CD14-positive monocyte (primary cell): ENCODE measurements around the gene PLS1. TPM values are rescaled to one million over a fixed set of nuclear protein-coding genes. Genes with fewer than 3 reads are reported as not detected.
"Not testable (repeated sequence)": the region's sequence is repeated elsewhere in the genome, so short reads cannot be mapped to it uniquely, and the experiment has no call there.

Experiments used
- DNase-seq, 3 donors: peaks; one replicate each; pipeline ENCODE4 v3.0.0-alpha.2; 2011 to 2022
- H2AFZ ChIP-seq: 2 replicates; pipeline ENCODE4 v1.6.0; 2012; ENCODE audit warnings: mild to moderate bottlenecking, low read depth, low read length, inconsistent platforms; ENCODE audit not compliant: insufficient read depth, poor library complexity, severe bottlenecking
- H3K27ac ChIP-seq, 2 donors: 1 replicate in 1 of 2; 2 replicates in 1 of 2; pipeline ENCODE4 v1.5.1; 2012 to 2013; ENCODE audit warnings: low read length in 2 of 2, control low read depth in 1 of 2, inconsistent platforms in 1 of 2, low read depth in 1 of 2, mild to moderate bottlenecking in 1 of 2
- H3K27me3 ChIP-seq, 2 donors: one replicate each; pipeline versions ENCODE4 v1.6.0 to v1.6.1; 2011 to 2013; ENCODE audit warnings: low read length in 2 of 2; ENCODE audit not compliant: control insufficient read depth in 2 of 2, insufficient read depth in 2 of 2
- H3K36me3 ChIP-seq, 2 donors: replicated peaks in 1 of 2; 1 replicate in 1 of 2; 2 replicates in 1 of 2; pipeline versions ENCODE4 v1.5.1 to v1.6.1; 2012 to 2013; ENCODE audit warnings: low read length in 2 of 2, control low read depth in 1 of 2, inconsistent platforms in 1 of 2, mild to moderate bottlenecking in 1 of 2; ENCODE audit not compliant: insufficient read depth in 2 of 2, control insufficient read depth in 1 of 2
- H3K4me1 ChIP-seq, 2 donors: 1 replicate in 1 of 2; 2 replicates in 1 of 2; pipeline versions ENCODE4 v1.5.1 to v1.6.1; 2012 to 2013; ENCODE audit warnings: low read length in 2 of 2, control low read depth in 1 of 2, inconsistent platforms in 1 of 2, mild to moderate bottlenecking in 1 of 2, moderate library complexity in 1 of 2; ENCODE audit not compliant: insufficient read depth in 2 of 2, control insufficient read depth in 1 of 2
- H3K4me2 ChIP-seq: replicated peaks from 2 replicates; pipeline ENCODE3; 2012; ENCODE audit warnings: low read length, moderate library complexity, mild to moderate bottlenecking; ENCODE audit not compliant: poor library complexity, severe bottlenecking; ENCODE audit errors: extremely low read depth
- H3K4me3 ChIP-seq, 3 experiments: fragments of 200-600 bp in 1 of 3; sonication (generic) in 1 of 3; replicated peaks in 1 of 3; 1 replicate in 2 of 3; 2 replicates in 1 of 3; pipeline ENCODE4 v1.5.1; 2011 to 2013; ENCODE audit warnings: low read length in 3 of 3, mild to moderate bottlenecking in 3 of 3, control low read depth in 2 of 3, low read depth in 2 of 3, inconsistent platforms in 1 of 3, moderate library complexity in 1 of 3
- H3K79me2 ChIP-seq: 2 replicates; pipeline ENCODE4 v1.6.0; 2012; ENCODE audit warnings: mild to moderate bottlenecking, control low read depth, inconsistent platforms, low read length, moderate library complexity; ENCODE audit not compliant: insufficient read depth
- H3K9ac ChIP-seq: 2 replicates; pipeline ENCODE4 v1.6.0; 2017; ENCODE audit warnings: low read length, mild to moderate bottlenecking; ENCODE audit not compliant: insufficient read depth, poor library complexity, severe bottlenecking
- H3K9me3 ChIP-seq, 2 donors: replicated peaks in 1 of 2; 1 replicate in 1 of 2; 2 replicates in 1 of 2; pipeline versions ENCODE4 v1.5.1 to v1.6.1; 2012 to 2013; ENCODE audit warnings: low read length in 2 of 2, control low read depth in 1 of 2; ENCODE audit not compliant: control insufficient read depth in 1 of 2, insufficient read depth in 1 of 2
- H4K20me1 ChIP-seq: 2 replicates; pipeline ENCODE4 v1.6.0; 2012; ENCODE audit warnings: mild to moderate bottlenecking, low read length, control low read depth, moderate library complexity; ENCODE audit not compliant: insufficient read depth
- H3K27ac Mint-ChIP-seq, 7 donors: one replicate each; pipeline ENCODE4 v1.8.0; 2020; ENCODE audit warnings: mild to moderate bottlenecking in 7 of 7, mixed read lengths in 7 of 7, moderate library complexity in 6 of 7, inconsistent platforms in 2 of 7
- H3K27me3 Mint-ChIP-seq, 3 donors: one replicate each; pipeline ENCODE4 v1.8.0; 2021 to 2022; ENCODE audit warnings: low read depth in 3 of 3, mild to moderate bottlenecking in 3 of 3, mixed read lengths in 3 of 3, moderate library complexity in 3 of 3, inconsistent platforms in 1 of 3
- H3K36me3 Mint-ChIP-seq, 2 donors: one replicate each; pipeline ENCODE4 v1.8.0; 2020; ENCODE audit warnings: mixed read lengths in 2 of 2, inconsistent platforms in 1 of 2, mild to moderate bottlenecking in 1 of 2
- H3K4me1 Mint-ChIP-seq: one replicate; pipeline ENCODE4 v1.8.0; 2020; ENCODE audit warnings: mild to moderate bottlenecking, mixed read lengths
- H3K4me3 Mint-ChIP-seq, 2 donors: one replicate each; pipeline ENCODE4 v1.8.0; 2020; ENCODE audit warnings: mild to moderate bottlenecking in 2 of 2, mixed read lengths in 2 of 2, moderate library complexity in 1 of 2
- H3K9me3 Mint-ChIP-seq, 7 donors: one replicate each; pipeline ENCODE4 v1.8.0; 2020 to 2022; ENCODE audit warnings: mixed read lengths in 7 of 7, mild to moderate bottlenecking in 6 of 7, moderate library complexity in 6 of 7, inconsistent platforms in 2 of 7
- CTCF ChIP-seq: fragments of 200-600 bp; IDR thresholded peaks from one replicate; pipeline ENCODE4 v1.8.0; 2022; ENCODE audit warnings: antibody characterized with exemption, mild to moderate bottlenecking
- WGBS: methylation state at CpG from one replicate; pipeline ENCODE4 v1.1.5; 2013; ENCODE audit warnings: missing lambda C conversion rate; ENCODE audit not compliant: insufficient coverage; 5-methylcytosine and 5-hydroxymethylcytosine counted together
- intact Hi-C, 2 donors: fragments of 100-400 bp; cut with micrococcal nuclease; formaldehyde crosslinking; loops; one replicate each; pipeline versions ENCODE4 v1.15.0 to v1.15.1; 2023
- polyA plus RNA-seq, 3 donors: library from polyadenylated mRNA; depleted of rRNA in 1 of 3; unstranded in 2 of 3; stranded (reverse) in 1 of 3; fragments of 300-500 nt in 2 of 3; fragments of >200 nt in 1 of 3; fragmentation: Illumina TruSeq in 2 of 3; gene quantifications; 1 replicate in 2 of 3; 2 replicates in 1 of 3; pipeline ENCODE4 v1.2.3, GENCODE V29; 2012 to 2021

Gene PLS1
- polyA plus RNA-seq, 3 donors, result 0.09 to 0.17 TPM; not detected in 1

- Histone ChIP-seq H4K20me1 (no peaks in the 10 kb centered on the region), H3K4me1 (no peaks in the 10 kb centered on the region), H2AFZ (no peak overlapping the region), H3K27me3 (no peaks in the 10 kb centered on the region), H3K9ac (no peak overlapping the region), H3K36me3 (no peaks in the 10 kb centered on the region), H3K4me3 (no peak overlapping the region), H3K79me2 (no peaks in the 10 kb centered on the region), H3K4me2 (no peak overlapping the region), H3K27ac (no peak overlapping the region), H3K9me3 (no peaks in the 10 kb centered on the region)
- no peaks in the 10 kb centered on the region for H3K36me3 Mint-ChIP-seq
- no peak for DNase-seq
- no peaks in the 10 kb centered on the region for H3K4me1 Mint-ChIP-seq
- peaks cover 0 to 10% (median 0%) of the 10 kb centered on the region in 7 donors for H3K9me3 Mint-ChIP-seq
- intact Hi-C loops, result no loop called here
- H3K27ac Mint-ChIP-seq, result no peak overlapping the region
- 87% methylated on average over 3 of the region's 7 CpGs for WGBS
- peaks cover 0 to 4% (median 0%) of the 10 kb centered on the region in 3 donors for H3K27me3 Mint-ChIP-seq
- TF ChIP-seq CTCF, result no peak
- H3K4me3 Mint-ChIP-seq, result no peak overlapping the region
Observed at GRCh38 chr3:142746646-142747045, 150.5 kb downstream of the PLS1 start.

- H2AFZ ChIP-seq, H3K9ac ChIP-seq, H3K27me3 ChIP-seq, DNase-seq, H4K20me1 ChIP-seq, H3K27ac ChIP-seq, H3K36me3 Mint-ChIP-seq, H3K27ac Mint-ChIP-seq, H3K27me3 Mint-ChIP-seq, H3K4me1 Mint-ChIP-seq, H3K4me3 Mint-ChIP-seq, H3K9me3 ChIP-seq, H3K36me3 ChIP-seq, H3K79me2 ChIP-seq, H3K4me2 ChIP-seq, intact Hi-C loops, H3K4me3 ChIP-seq, H3K4me1 ChIP-seq: not testable (repeated sequence)
- WGBS, result no CpG with 5 or more reads among the region's 4 CpGs
- H3K9me3 Mint-ChIP-seq, result peaks cover 0 to 10% (median 0%) of the 10 kb centered on the region in 7 donors
Observed at GRCh38 chr3:142750531-142750930, 154.3 kb downstream of the PLS1 start.

- not testable (repeated sequence) for H3K27ac ChIP-seq, H3K9ac ChIP-seq, H3K4me1 Mint-ChIP-seq
Observed at GRCh38 chr3:142752605-142753004, 156.4 kb downstream of the PLS1 start.

More at GRCh38 chr3:142752605-142753004, 156.4 kb downstream of the PLS1 start:
- H3K4me3 Mint-ChIP-seq, intact Hi-C loops, H3K36me3 ChIP-seq, H3K4me3 ChIP-seq, H3K79me2 ChIP-seq, H2AFZ ChIP-seq, H4K20me1 ChIP-seq, H3K4me1 ChIP-seq, H3K9me3 ChIP-seq, H3K36me3 Mint-ChIP-seq, DNase-seq, H3K27ac Mint-ChIP-seq, H3K27me3 Mint-ChIP-seq, H3K4me2 ChIP-seq, H3K27me3 ChIP-seq: not testable (repeated sequence)
- WGBS, result no CpG with 5 or more reads among the region's 4 CpGs
- peaks cover 0 to 10% (median 4%) of the 10 kb centered on the region in 7 donors for H3K9me3 Mint-ChIP-seq
